ENCODE measurements around the gene ASMTL. TPM values are rescaled to one million over a fixed set of nuclear protein-coding genes. Genes with fewer than 3 reads are reported as not detected.

ASMTL gene
- total and polyA plus RNA-seq, 7 experiments from 2014 or later = 30.9 to 50.0 (median 41.7) TPM

DNA sequence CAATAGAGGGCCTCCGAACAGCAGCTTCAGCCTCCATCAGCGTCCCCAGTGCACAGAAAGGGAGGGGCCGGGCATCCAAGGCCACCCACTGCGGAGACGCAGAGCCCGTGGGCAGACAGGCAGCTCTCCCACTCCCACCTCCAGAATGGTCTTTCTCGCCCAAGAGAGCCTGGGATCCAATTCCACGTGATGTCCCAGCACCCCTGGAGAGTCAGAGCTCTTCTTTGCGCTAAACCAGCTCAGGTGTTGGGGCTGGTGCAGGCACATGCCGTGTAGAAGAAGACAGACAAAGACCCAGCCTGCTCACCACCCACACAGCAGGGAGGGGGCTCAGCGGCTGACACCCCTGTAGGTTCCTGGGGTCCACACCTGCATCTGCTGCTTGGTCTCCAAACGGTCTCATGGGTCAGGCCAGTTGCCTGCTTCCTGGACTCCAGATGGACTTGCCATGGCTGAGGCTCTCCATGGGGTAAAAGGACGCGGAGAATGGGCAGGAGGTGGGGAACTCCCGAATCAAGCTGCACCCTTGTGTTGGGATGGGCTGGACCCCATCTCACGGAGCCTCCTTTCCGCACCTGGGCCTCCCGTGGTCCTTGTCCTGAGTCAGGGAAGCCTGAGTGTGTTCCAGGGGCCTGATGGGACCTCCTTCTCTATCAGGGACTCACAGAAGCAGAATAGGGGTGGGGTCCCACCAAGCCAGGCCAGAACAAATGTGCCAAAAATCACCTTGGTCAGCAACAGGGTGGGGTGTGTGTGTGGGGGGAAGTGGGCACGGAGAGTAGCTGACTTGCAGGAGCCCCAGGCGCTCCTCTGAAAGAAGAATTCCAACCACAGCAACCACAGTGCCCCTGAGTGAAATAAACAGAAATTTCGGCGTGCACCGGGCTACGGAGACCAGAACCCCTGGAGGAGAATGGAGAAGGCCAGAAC, 11.6 kb upstream of the ASMTL start:
- no peak for ATAC-seq

DNA sequence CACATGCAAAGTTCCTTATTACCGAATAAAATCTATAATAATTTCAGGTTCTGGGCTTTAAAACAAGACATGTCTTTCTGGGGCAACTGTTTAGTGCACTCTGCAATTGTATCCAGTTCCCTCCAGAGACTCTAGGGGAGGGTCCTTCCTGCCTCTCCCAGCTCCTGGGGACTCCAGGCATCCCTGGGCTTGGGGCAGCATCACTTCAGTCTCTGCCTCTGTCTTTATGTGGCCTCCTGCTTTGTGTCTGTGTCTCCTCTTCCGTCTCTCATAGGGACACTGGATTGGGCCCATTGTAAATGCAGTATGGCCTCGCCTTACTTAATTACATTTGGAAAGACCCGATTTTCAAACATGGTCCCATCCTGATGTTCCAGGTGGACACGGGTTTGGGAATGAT, 10.9 kb upstream of the ASMTL start:
- Histone ChIP-seq H3K4me3 (ENCODE audit: low read length) (no peak overlapping the region), H3K27ac (ENCODE audit: low read depth, low read length) (peak overlapping the region; percentile 80), H3K36me3 (ENCODE audit: control insufficient read depth in 2 of 3, insufficient read depth in 3 of 3, low read length in 3 of 3) (peaks cover 3 to 29% (median 7%) of the 10 kb centered on the region in 3 experiments), H3K9me3 (ENCODE audit: control insufficient read depth in 2 of 3, low read length in 3 of 3) (no peaks in the 10 kb centered on the region), H3K4me1 (ENCODE audit: control insufficient read depth in 2 of 2, insufficient read depth in 2 of 2, low read length in 2 of 2) (peaks cover 51 to 65% of the 10 kb centered on the region in 2 donors), H3K27me3 (ENCODE audit: control insufficient read depth in 2 of 2, insufficient read depth in 2 of 2, low read length in 2 of 2) (no peaks in the 10 kb centered on the region)
- intact Hi-C loops (cut with micrococcal nuclease) = loop anchor here (1.0 to 2.0 kb wide), 11 partner anchors 8 to 73 kb away; partner anchors contain the start of gene P2RY8 (in 1 of the 2)
- Mint-ChIP-seq H3K4me3 (peak overlapping the region in 9 of 10 donors; percentile 10 to 90 (median 47)), H3K36me3 (peaks cover 7 to 37% (median 19%) of the 10 kb centered on the region in 5 donors), H3K4me1 (peaks cover 44 to 68% (median 62%) of the 10 kb centered on the region in 7 donors), H3K27ac (peak overlapping the region; percentile 84 to 98 (median 95)), H3K27me3 (no peaks in the 10 kb centered on the region), H3K9me3 (peaks cover 0 to 11% (median 0%) of the 10 kb centered on the region in 11 donors)
- DNase-seq (peak in 2 of 9 donors; percentile 2 to 17), ATAC-seq (no peak)
- ChIA-PET CTCF (no interaction called here), POLR2A (no interaction called here)

More for the DNA sequence above, 11.6 kb upstream of the ASMTL start:
- intact Hi-C loops (cut with micrococcal nuclease) = no loop called here
- no peaks in the 10 kb centered on the region for H3K9me3 ChIP-seq (ENCODE audit: control insufficient read depth in 2 of 3, low read length in 3 of 3)
- ChIA-PET POLR2A (no interaction called here), CTCF (no interaction called here)
- no peaks in the 10 kb centered on the region for H3K27me3 ChIP-seq (ENCODE audit: control insufficient read depth in 2 of 2, insufficient read depth in 2 of 2, low read length in 2 of 2)
- peaks cover 7 to 40% (median 19%) of the 10 kb centered on the region in 5 donors for H3K36me3 Mint-ChIP-seq
- H3K4me1 Mint-ChIP-seq = peaks cover 44 to 73% (median 65%) of the 10 kb centered on the region in 7 donors
- peak overlapping the region; percentile 10 to 90 (median 68) for H3K4me3 Mint-ChIP-seq
- H3K9me3 Mint-ChIP-seq = peaks cover 0 to 11% (median 0%) of the 10 kb centered on the region in 11 donors
- H3K27ac Mint-ChIP-seq = peak overlapping the region; percentile 84 to 98 (median 95)
- H3K4me1 ChIP-seq (ENCODE audit: control insufficient read depth in 2 of 2, insufficient read depth in 2 of 2, low read length in 2 of 2) = peaks cover 54 to 69% of the 10 kb centered on the region in 2 donors
- H3K27ac ChIP-seq (ENCODE audit: low read depth, low read length) = peak overlapping the region; percentile 80
- no peaks in the 10 kb centered on the region for H3K27me3 Mint-ChIP-seq
- H3K4me3 ChIP-seq (ENCODE audit: low read length) = peak overlapping the region; percentile 31
- DNase-seq = peak in 1 of 9 donors; percentile 34
- H3K36me3 ChIP-seq (ENCODE audit: control insufficient read depth in 2 of 3, insufficient read depth in 3 of 3, low read length in 3 of 3) = peaks cover 3 to 29% (median 7%) of the 10 kb centered on the region in 3 experiments

DNA sequence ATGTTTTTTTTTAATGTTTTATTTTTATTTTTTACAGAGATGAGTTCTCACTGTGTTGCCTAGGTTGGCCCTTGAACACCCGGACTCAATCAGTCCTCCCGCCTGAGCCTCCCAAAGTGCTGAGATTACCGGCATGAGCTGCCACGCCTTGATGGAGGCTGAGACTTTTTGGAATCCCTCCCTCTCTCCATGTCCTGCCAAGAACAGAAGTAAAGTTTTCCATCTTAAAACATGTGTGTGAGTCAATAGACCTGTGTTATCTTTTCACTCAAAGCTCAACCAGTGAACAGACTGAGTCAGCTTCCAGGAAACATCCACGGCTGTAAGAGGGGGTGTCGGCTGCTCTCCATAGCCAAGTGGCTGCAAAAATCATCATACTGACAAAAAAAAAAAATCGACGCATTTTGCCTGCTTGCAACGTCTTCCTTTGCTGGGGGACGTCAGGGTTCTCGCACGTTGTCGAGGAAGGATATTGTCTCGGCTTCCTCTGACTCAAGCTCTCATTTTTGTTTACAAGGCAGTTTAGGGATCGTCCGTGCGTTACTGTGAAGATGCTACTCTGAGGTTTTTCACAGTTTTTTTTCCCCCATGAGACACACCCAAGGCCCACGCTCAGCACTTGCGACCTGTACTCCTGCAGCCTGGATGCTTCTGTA, 10.0 kb upstream of the ASMTL start:
- Mint-ChIP-seq H3K27me3 (no peaks in the 10 kb centered on the region), H3K4me3 (peak overlapping the region in 9 of 10 donors; percentile 15 to 90 (median 43)), H3K36me3 (peaks cover 7 to 33% (median 19%) of the 10 kb centered on the region in 5 donors), H3K4me1 (peaks cover 44 to 60% (median 55%) of the 10 kb centered on the region in 7 donors), H3K9me3 (peaks cover 0 to 11% (median 0%) of the 10 kb centered on the region in 11 donors), H3K27ac (peak overlapping the region; percentile 84 to 98 (median 95))
- DNase-seq (peak; percentile 9 to 92 (median 88)), ATAC-seq (peak; percentile 86)
- Histone ChIP-seq H3K36me3 (ENCODE audit: control insufficient read depth in 2 of 3, insufficient read depth in 3 of 3, low read length in 3 of 3) (peaks cover 3 to 29% (median 7%) of the 10 kb centered on the region in 3 experiments), H3K4me1 (ENCODE audit: control insufficient read depth in 2 of 2, insufficient read depth in 2 of 2, low read length in 2 of 2) (peaks cover 44 to 58% of the 10 kb centered on the region in 2 donors), H3K27me3 (ENCODE audit: control insufficient read depth in 2 of 2, insufficient read depth in 2 of 2, low read length in 2 of 2) (no peaks in the 10 kb centered on the region), H3K27ac (ENCODE audit: low read depth, low read length) (peak overlapping the region; percentile 80), H3K4me3 (ENCODE audit: low read length) (no peak overlapping the region), H3K9me3 (ENCODE audit: control insufficient read depth in 2 of 3, low read length in 3 of 3) (no peaks in the 10 kb centered on the region)
- intact Hi-C loops (cut with micrococcal nuclease) = loop anchor here (1.0 to 2.0 kb wide), 11 partner anchors 8 to 74 kb away; partner anchors contain the start of gene P2RY8 (in 1 of the 2)
- ChIA-PET CTCF (no interaction called here), POLR2A (no interaction called here)

DNA sequence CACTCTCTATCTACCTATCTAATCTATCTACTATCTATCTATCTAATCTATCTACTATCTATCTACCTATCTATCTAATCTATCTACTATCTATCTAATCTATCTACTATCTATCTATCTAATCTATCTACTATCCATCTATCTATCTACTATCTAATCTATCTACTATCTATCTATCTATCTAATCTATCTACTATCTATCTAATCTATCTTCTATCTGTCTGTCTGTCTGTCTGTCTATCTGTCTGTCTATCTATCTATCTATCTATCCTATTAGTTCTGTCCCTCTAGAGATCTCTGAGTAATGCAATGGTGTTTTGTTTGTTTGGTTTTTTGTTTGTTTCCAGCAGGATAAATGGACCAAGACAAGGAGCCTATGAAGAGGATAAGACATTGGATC, 9.4 kb upstream of the ASMTL start:
- ATAC-seq (no peak), DNase-seq (no peak)
- Histone ChIP-seq H3K27me3 (ENCODE audit: control insufficient read depth in 2 of 2, insufficient read depth in 2 of 2, low read length in 2 of 2) (no peaks in the 10 kb centered on the region), H3K4me3 (ENCODE audit: low read length) (no peak overlapping the region), H3K9me3 (ENCODE audit: control insufficient read depth in 2 of 3, low read length in 3 of 3) (no peaks in the 10 kb centered on the region), H3K4me1 (ENCODE audit: control insufficient read depth in 2 of 2, insufficient read depth in 2 of 2, low read length in 2 of 2) (peaks cover 38 to 55% of the 10 kb centered on the region in 2 donors), H3K36me3 (ENCODE audit: control insufficient read depth in 2 of 3, insufficient read depth in 3 of 3, low read length in 3 of 3) (peaks cover 3 to 29% (median 7%) of the 10 kb centered on the region in 3 experiments), H3K27ac (ENCODE audit: low read depth, low read length) (peak overlapping the region; percentile 80)
- peaks cover 40 to 54% (median 49%) of the 10 kb centered on the region in 7 donors for H3K4me1 Mint-ChIP-seq
- peak overlapping the region in 5 of 10 donors; percentile 29 to 90 (median 60) for H3K4me3 Mint-ChIP-seq
- POLR2A ChIA-PET = no interaction called here
- CTCF ChIA-PET = no interaction called here
- intact Hi-C loops (cut with micrococcal nuclease) = loop anchor here (2.0 kb wide), 3 partner anchors 39 to 75 kb away; partner anchors contain the start of gene P2RY8 (in 1 of the 2)
- H3K27me3 Mint-ChIP-seq = no peaks in the 10 kb centered on the region
- peaks cover 5 to 30% (median 16%) of the 10 kb centered on the region in 5 donors for H3K36me3 Mint-ChIP-seq
- peak overlapping the region; percentile 84 to 98 (median 95) for H3K27ac Mint-ChIP-seq
- peaks cover 0 to 8% (median 0%) of the 10 kb centered on the region in 11 donors for H3K9me3 Mint-ChIP-seq

DNA sequence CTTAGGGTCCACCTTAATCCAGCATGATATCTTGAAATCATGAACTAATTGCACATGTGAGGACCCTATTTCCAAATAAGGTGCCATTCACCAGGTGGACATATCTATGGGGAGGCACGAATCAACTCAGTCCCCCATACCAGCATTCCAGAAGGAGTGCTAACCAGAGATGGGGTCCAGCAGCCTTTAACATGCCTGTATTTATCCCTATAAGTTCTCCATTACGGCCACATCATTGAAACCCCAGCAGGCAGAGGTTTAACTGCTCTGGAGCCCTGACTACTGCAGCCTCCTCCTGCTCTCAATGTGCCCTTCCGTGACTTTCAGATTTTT, 3.2 kb upstream of the ASMTL start:
- Mint-ChIP-seq H3K9me3 (peaks cover 0 to 5% (median 0%) of the 10 kb centered on the region in 11 donors), H3K4me3 (peak overlapping the region in 5 of 10 donors; percentile 21 to 79 (median 50)), H3K27me3 (peaks cover 0 to 2% (median 0%) of the 10 kb centered on the region in 5 donors), H3K36me3 (peaks cover 0 to 2% (median 0%) of the 10 kb centered on the region in 5 donors), H3K4me1 (peaks cover 0 to 20% (median 14%) of the 10 kb centered on the region in 7 donors), H3K27ac (peak overlapping the region in 7 of 9 donors; percentile 50 to 89 (median 76))
- ATAC-seq (no peak), DNase-seq (peak in 1 of 9 donors; percentile 15)
- Histone ChIP-seq H3K27ac (ENCODE audit: low read depth, low read length) (no peak overlapping the region), H3K4me1 (ENCODE audit: control insufficient read depth in 2 of 2, insufficient read depth in 2 of 2, low read length in 2 of 2) (peaks cover 22 to 38% of the 10 kb centered on the region in 2 donors), H3K4me3 (ENCODE audit: low read length) (no peak overlapping the region), H3K27me3 (ENCODE audit: control insufficient read depth in 2 of 2, insufficient read depth in 2 of 2, low read length in 2 of 2) (no peaks in the 10 kb centered on the region), H3K9me3 (ENCODE audit: control insufficient read depth in 2 of 3, low read length in 3 of 3) (no peaks in the 10 kb centered on the region), H3K36me3 (ENCODE audit: control insufficient read depth in 2 of 3, insufficient read depth in 3 of 3, low read length in 3 of 3) (peaks cover 0 to 4% (median 0%) of the 10 kb centered on the region in 3 experiments)
- intact Hi-C loops (cut with micrococcal nuclease) = loop anchor here (2.0 kb wide), 3 partner anchors 13 to 1137 kb away; no protein-coding TSS in a partner anchor
- ChIA-PET CTCF (no interaction called here), POLR2A (no interaction called here)
